Activated CD8-positive, alpha-beta T cell treated with anti-CD3 and anti-CD28 coated beads, Interleukin-2, amount 10 ng/mL, durations not matched to agents 7 days and 5 days (primary cell): Measurements from ENCODE around the gene EML5. TPM values are rescaled to one million over a fixed set of nuclear protein-coding genes. Genes with fewer than 3 reads are reported as not detected.

Source experiments
- total RNA-seq, 2 experiments: library from RNA; stranded (reverse); gene quantifications; one replicate each; pipeline ENCODE4 v1.2.3, GENCODE V29; 2021

The EML5 gene
- total RNA-seq, 2 experiments from 2014 or later: 1.7 to 2.1 TPM

Other genes starting within 250 kb of the EML5 start
- under 1 TPM in 1 of 2 experiments, not detected in 1; 0.08 TPM for gene PTPN21, start 237.9 kb downstream of the EML5 start, total RNA-seq
- gene ZC3H14, start 229.9 kb downstream of the EML5 start, total RNA-seq: 10 to 100 TPM; 39.6 to 42.4 TPM
- gene TTC8, start 31.7 kb upstream of the EML5 start, total RNA-seq: 1 to 10 TPM in 1 of 2 experiments, under 1 TPM in 1; 0.97 to 1.4 TPM